ENCODE data around the gene NF1. TPM values are rescaled to one million over a fixed set of nuclear protein-coding genes. Genes with fewer than 3 reads are reported as not detected.

NF1 gene
- total RNA-seq, 1 donor = 79.7 TPM

DNA sequence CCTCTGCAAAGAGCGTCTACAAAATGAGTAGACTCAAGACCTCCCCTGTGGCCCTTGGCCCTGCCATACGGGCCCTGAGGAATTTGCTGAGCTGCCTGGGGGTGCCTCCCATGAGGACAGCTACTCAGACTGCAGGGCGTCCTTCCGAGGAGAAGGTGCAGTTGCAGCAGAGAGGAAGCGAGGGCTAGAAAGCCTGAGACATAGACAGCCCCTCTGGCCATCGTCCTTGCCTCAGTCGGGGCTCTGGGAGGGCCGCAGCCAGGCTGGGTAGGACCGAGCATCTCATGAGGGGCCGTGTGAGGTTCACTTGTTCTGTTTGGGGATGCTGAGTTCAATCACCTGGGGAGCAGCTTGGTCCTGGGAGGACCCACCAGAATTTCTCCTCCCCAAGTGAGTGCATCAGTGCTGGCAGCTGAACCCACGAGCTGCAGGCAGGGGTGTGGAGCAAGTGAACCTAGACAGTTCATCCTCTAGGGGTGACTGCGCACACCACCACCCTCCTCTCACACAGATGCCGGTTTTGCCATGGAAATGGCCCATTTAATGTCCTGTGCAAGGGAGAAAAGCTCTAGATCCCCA, 317.0 kb downstream of the NF1 start:
- no peak overlapping the region for H3K4me3 ChIP-seq (ENCODE audit: low read depth, low read length)
- TF ChIP-seq, protein P1, sequence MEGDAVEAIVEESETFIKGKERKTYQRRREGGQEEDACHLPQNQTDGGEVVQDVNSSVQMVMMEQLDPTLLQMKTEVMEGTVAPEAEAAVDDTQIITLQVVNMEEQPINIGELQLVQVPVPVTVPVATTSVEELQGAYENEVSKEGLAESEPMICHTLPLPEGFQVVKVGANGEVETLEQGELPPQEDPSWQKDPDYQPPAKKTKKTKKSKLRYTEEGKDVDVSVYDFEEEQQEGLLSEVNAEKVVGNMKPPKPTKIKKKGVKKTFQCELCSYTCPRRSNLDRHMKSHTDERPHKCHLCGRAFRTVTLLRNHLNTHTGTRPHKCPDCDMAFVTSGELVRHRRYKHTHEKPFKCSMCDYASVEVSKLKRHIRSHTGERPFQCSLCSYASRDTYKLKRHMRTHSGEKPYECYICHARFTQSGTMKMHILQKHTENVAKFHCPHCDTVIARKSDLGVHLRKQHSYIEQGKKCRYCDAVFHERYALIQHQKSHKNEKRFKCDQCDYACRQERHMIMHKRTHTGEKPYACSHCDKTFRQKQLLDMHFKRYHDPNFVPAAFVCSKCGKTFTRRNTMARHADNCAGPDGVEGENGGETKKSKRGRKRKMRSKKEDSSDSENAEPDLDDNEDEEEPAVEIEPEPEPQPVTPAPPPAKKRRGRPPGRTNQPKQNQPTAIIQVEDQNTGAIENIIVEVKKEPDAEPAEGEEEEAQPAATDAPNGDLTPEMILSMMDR (IDR thresholded peaks at IDR 0.05; ENCODE audit: insufficient read depth, low read length) = no peak
- no peak for DNase-seq (ENCODE audit: low read depth)

DNA sequence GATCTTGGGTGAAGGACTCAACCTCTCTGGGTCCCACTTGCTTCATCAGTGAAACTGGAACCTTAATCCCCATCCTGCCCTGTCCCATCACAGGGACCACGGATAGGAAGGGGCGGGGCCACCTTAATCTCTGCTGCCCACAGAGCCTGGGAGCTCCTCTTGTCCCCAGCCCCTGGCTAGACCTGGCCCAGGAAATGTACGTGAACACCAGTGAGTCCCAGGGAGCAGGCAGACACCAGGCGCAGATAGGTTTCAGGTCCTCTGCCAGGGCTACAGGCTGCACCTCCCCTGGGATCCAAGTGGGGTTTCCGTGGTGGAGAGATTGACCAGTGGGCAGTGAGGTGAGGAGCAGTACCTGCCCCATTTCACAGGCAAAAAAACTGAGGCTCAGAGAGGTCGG, 317.7 kb downstream of the NF1 start:
- no peak overlapping the region for H3K4me3 ChIP-seq (ENCODE audit: low read depth, low read length)
- no peak for DNase-seq (ENCODE audit: low read depth)
- TF ChIP-seq, protein P1 (IDR thresholded peaks at IDR 0.05; ENCODE audit: insufficient read depth, low read length) = no peak

DNA sequence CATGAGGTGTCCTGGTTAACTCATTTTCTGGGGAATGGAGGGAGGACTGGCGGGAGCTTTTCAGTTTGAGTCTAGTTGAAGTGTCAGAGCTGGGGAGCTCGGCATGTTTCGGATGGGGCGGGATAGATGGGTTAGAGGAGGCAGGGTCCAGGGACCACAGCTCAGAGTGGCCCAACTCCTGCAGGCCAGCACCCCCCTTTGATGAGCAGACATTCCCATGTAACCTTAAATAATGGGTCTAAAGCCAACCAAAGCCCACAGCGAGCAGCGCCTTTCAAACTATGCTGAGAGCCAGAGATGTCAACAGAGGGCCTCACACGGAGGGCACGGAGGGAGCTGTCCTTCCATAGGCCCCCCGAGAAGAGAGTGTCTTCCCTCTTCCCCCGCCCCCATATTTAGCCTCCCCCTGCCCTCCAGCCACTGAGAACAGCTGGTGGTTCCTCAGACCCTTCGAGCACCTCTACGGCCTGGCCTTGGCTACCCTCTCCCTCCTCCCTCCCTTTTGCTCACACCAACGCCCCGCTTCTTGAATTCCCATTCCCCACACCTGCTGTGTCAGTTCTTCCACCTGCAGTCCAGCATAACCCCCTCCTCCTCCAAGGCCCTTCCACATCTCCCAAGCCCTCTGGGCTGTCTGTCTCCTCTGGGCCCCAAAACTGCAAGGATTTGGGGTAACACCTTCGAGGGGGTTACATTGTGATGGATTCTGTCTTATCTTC, 318.5 kb downstream of the NF1 start:
- TF ChIP-seq, protein P1 (IDR thresholded peaks at IDR 0.05; ENCODE audit: insufficient read depth, low read length) = no peak
- DNase-seq (ENCODE audit: low read depth) = no peak
- no peak overlapping the region for H3K4me3 ChIP-seq (ENCODE audit: low read depth, low read length)

DNA sequence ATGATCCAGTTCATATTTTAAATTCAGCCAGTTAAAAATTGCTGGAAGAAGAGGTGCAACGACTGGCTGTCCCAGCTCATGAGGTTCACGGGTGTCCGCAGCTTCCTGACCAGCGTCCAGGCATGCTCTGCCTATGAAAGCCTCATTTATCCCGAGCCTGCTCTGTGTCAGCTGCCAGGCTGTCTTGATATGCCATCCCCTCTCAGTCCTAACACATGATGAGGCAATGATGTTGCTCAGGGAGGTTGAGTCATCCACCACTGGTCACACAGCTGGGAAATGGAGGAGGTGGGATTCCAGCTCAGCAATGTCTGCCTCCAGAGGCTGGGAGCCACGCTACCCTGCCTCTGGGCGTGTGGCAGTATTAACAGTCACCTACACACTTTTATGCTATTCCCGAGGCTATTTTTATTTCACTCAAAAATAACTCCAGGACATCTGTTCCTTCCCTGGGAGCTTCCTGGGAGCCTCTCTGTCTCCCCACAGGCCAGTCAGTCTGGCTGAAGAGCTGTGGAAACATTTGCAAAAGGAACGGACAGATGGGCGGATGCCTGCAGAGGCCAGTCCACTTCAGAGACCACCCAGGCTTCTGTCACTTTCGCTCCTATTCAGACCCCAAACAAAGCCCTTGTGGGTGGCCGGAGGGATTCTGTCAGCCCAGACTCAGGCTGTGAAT, 319.2 kb downstream of the NF1 start:
- no peak overlapping the region for H3K4me3 ChIP-seq (ENCODE audit: low read depth, low read length)
- TF ChIP-seq, protein P1 (IDR thresholded peaks at IDR 0.05; ENCODE audit: insufficient read depth, low read length) = no peak
- DNase-seq (ENCODE audit: low read depth) = peak; percentile 53

DNA sequence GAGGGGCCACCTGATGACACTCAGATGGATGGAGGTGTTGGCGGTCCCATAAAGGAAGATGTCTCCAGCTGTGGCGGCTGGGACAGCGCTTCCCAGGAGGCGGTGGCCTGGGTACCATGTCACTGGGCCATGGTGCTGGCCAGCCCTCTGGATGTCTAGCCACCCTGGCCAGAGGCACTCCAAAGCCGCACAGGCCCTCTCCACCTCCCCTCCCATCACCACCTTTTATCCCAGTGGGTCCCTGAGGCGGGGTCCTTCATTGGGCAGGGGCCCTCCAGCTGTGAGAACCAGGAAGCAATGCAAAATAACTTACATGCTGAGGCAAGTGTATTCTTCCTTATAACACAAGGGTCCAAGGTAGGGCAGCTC, 319.8 kb downstream of the NF1 start:
- no peak overlapping the region for H3K4me3 ChIP-seq (ENCODE audit: low read depth, low read length)
- TF ChIP-seq, protein P1 (IDR thresholded peaks at IDR 0.05; ENCODE audit: insufficient read depth, low read length) = no peak
- DNase-seq (ENCODE audit: low read depth) = no peak

DNA sequence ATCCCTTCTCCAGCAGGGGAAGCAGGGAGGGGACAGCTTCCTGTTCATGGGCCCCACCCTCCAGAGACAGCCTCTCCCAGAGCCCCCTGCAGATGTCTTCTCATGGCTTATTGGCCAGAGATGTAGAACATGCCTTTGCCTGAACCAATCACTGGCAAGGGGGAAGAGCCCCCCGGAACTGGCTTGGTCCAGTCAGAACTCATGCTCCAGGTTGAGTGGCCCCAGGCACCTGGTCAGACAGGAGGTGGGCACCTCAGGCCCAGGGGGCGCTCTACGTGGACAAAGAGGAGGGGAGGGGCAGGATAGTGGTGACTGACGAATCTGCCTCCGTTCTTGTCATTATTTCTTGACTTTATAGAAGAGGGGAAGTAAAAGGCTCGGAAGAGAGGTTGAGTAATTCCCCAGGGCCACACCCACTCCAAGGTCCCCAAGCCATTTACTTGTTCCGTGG, 320.3 kb downstream of the NF1 start:
- no peak overlapping the region for H3K4me3 ChIP-seq (ENCODE audit: low read depth, low read length)
- no peak for DNase-seq (ENCODE audit: low read depth)
- TF ChIP-seq, protein P1 (IDR thresholded peaks at IDR 0.05; ENCODE audit: insufficient read depth, low read length) = no peak
